BE2C (cell line): ENCODE results near the gene MAGI2.
"Not testable (repeated sequence)": the region's sequence is repeated elsewhere in the genome, so short reads cannot be mapped to it uniquely, and the experiment has no call there.

Experiments
- DNase-seq: peaks from one replicate; pipeline ENCODE4 v3.0.0-alpha.2; 2020
- H3K27me3 ChIP-seq: fragments of 250-450 bp; sonication (Bioruptor Pico); 2 replicates; pipeline ENCODE4 v1.5.1; 2020; ENCODE audit warnings: mild to moderate bottlenecking
- H3K36me3 ChIP-seq: fragments of 250-450 bp; sonication (Bioruptor Pico); 2 replicates; pipeline ENCODE4 v1.5.1; 2020; ENCODE audit warnings: mild to moderate bottlenecking
- H3K4me1 ChIP-seq: fragments of 250-450 bp; sonication (Bioruptor Pico); 2 replicates; pipeline ENCODE4 v1.5.1; 2020
- H3K4me3 ChIP-seq: 2 replicates; pipeline ENCODE4 v1.5.1; 2011; ENCODE audit warnings: low read depth, low read length
- H3K9me3 ChIP-seq: fragments of 250-450 bp; sonication (Bioruptor Pico); 2 replicates; pipeline ENCODE4 v1.5.1; 2020
- TF ChIP-seq, protein P1 (sequence below): IDR thresholded peaks from 2 replicates; pipeline ENCODE4 v1.5.1; 2012; ENCODE audit warnings: mild to moderate bottlenecking, low read depth, low read length

Gene MAGI2

DNA sequence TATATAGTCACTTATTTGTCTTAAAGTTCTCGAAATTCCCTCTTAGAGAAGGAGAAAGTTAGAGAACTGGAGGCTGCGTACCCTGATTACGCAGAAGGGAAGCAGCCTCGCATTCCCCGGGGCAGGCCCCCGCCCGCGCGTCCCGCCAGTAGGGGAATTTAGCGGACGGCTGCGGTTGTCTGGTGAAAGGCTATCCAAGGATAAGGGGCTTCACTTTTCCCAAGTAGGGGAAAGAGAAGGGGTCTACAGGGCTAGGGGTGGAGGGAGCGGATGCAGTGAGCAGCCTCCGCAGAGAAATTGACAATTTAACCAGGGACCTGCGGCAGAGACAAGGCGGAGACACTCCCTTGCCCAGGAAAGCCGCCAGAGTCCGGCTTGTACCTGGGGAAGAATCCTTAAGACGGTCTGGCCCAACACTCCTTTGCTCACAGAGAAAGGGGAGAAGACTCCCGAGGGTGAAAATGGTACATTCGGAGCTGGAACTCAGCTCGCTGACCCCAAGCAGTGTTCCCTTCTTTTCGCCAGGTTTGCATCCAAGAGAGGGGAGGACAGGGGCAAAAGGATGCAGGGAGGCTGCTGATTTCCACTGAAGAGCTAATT, 994 bp upstream of the MAGI2 start:
- no peaks in the 10 kb centered on the region for H3K9me3 ChIP-seq
- no peaks in the 10 kb centered on the region for H3K36me3 ChIP-seq
- H3K4me3 ChIP-seq, result peak overlapping the region; percentile 91
- no peaks in the 10 kb centered on the region for H3K27me3 ChIP-seq
- DNase-seq, result peak; percentile 25
- no peaks in the 10 kb centered on the region for H3K4me1 ChIP-seq
- TF ChIP-seq, protein P1, sequence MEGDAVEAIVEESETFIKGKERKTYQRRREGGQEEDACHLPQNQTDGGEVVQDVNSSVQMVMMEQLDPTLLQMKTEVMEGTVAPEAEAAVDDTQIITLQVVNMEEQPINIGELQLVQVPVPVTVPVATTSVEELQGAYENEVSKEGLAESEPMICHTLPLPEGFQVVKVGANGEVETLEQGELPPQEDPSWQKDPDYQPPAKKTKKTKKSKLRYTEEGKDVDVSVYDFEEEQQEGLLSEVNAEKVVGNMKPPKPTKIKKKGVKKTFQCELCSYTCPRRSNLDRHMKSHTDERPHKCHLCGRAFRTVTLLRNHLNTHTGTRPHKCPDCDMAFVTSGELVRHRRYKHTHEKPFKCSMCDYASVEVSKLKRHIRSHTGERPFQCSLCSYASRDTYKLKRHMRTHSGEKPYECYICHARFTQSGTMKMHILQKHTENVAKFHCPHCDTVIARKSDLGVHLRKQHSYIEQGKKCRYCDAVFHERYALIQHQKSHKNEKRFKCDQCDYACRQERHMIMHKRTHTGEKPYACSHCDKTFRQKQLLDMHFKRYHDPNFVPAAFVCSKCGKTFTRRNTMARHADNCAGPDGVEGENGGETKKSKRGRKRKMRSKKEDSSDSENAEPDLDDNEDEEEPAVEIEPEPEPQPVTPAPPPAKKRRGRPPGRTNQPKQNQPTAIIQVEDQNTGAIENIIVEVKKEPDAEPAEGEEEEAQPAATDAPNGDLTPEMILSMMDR, result no peak

DNA sequence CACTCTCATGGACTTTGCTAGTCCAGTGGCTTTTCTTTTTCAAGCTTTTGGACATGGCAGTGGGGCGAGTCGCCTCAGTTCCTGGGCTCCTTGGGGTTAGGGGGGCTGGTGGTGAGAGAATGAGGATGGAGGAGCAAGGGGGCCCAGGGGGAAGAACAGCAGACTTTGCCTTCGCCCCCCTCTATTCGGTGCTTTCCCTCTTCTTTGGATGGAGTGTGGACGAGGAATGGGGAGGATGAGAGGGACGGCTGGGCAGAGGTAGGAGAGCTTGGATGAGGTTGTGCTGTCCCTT, 255 bp downstream of the MAGI2 start:
- Histone ChIP-seq H3K4me3 (peak overlapping the region; percentile 91), H3K9me3 (no peaks in the 10 kb centered on the region), H3K27me3 (no peaks in the 10 kb centered on the region), H3K36me3 (no peaks in the 10 kb centered on the region), H3K4me1 (no peaks in the 10 kb centered on the region)
- DNase-seq, result no peak
- TF ChIP-seq, protein P1, result no peak

DNA sequence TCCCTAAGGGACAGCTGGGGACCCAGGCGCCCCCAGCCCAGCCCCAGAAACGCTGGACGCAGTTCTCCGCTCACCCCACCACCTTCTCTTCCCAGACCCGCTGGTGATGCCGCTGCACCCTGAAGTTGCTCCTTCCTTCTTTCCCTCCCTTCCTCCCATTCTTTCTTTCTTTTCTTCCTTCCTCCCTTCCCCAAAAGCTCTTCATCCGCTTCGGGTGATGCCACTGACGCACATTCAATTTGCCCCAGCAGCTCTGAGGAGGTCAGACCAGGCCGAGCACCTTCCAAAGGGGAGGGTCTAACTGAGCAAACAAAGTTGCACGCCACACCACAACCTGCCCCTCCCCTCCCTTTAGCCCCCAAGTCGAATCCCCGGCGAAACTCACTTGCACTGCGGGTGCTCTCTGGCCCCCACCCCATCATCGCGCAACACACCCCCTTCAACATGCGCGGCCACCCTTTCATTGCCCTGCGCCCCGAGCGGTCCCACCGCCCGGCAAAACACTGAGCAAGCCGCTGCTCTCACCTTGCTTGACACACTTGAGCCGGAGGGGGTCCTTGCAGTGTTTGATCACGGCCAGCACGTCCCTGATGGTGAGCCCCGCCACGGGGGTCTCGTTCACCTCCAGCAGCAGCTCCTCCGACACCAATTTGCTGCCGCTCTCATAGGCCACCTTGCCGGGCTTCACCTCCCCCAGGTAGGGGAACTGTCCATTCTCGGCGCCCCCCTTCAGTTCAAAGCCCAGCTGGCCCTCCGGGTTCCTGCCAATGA, 787 bp downstream of the MAGI2 start:
- no peaks in the 10 kb centered on the region for H3K36me3 ChIP-seq
- H3K4me1 ChIP-seq, result no peaks in the 10 kb centered on the region
- TF ChIP-seq, protein P1, result 0 out of 2 replicates have a peak, but pooled peaks have one; percentile 1
- no peaks in the 10 kb centered on the region for H3K9me3 ChIP-seq
- no peaks in the 10 kb centered on the region for H3K27me3 ChIP-seq
- H3K4me3 ChIP-seq, result peak overlapping the region; percentile 91
- peak; percentile 40 for DNase-seq

DNA sequence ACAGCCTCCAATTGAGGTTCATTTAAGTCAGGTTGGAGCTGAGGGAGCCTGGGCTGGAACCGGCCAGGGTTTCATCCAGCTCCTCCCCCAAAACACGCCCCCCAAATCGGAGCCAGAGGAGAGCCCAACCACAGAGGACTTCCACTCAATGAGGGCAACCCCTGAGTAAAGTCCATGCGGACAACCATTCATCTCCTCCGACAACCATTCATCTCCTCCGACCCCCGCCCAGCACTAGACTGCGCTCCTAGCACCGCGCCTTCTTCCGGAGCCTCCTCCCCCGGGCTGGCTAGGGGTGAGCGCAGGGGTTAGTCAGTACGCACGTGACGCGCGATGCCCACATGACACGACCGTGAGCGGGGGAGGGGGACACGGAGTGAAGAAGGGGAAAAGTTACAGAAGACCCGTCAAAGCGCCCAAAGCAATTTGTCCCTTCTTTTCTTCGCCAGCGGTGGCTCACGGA, 1.4 kb downstream of the MAGI2 start:
- Histone ChIP-seq H3K27me3 (no peaks in the 10 kb centered on the region), H3K4me3 (peak overlapping the region; percentile 91)
- peak; percentile 90 for DNase-seq

DNA sequence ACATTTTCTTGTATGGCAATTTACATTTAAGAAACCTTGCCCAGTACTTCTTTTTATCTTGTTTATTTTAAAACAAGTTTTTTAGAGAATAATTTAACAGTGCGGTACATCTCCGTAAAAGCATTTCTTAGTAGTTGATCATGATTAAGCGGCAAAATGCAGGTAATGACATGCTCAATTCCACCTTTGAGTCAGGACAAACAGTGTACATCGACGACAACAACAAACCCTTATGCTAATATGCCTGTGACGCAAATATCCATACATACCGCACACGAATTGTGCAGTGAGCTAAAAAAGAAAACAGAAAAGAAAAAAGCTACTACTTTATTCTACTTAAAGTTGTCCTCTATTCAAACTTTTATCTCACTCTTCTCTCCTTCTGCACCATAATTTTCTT, 1.9 kb downstream of the MAGI2 start:
- Histone ChIP-seq H3K4me3 (peak overlapping the region; percentile 91), H3K27me3 (no peaks in the 10 kb centered on the region)
- TF ChIP-seq, protein P1, result no peak

More for the DNA sequence above, 1.4 kb downstream of the MAGI2 start:
- no peaks in the 10 kb centered on the region for H3K36me3 ChIP-seq
- no peaks in the 10 kb centered on the region for H3K4me1 ChIP-seq
- no peaks in the 10 kb centered on the region for H3K9me3 ChIP-seq
- TF ChIP-seq, protein P1, result no peak

DNA sequence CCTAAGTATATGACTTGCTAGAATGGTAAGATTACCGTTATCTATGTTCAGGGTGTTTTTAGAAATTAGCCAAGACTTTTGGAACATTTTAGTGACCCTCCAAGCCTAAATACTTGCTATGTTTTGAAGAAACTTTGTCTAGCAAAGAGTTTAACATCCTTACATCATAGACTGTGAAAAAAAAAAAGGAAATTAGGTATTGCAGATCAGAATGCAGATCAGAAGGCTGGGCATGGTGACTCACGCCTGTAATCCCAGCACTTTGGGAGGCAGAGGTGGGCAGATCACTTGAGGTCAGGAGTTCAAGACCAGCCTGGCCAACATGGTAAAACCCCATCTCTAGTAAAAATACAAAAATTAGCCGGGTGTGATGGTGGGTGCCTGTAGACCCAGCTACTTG, 10.7 kb downstream of the MAGI2 start:
- H3K36me3 ChIP-seq, H3K4me1 ChIP-seq, H3K9me3 ChIP-seq, DNase-seq, H3K4me3 ChIP-seq, H3K27me3 ChIP-seq: not testable (repeated sequence)

More for the DNA sequence above, 1.9 kb downstream of the MAGI2 start:
- Histone ChIP-seq H3K9me3 (no peaks in the 10 kb centered on the region), H3K36me3 (no peaks in the 10 kb centered on the region), H3K4me1 (no peaks in the 10 kb centered on the region)
- DNase-seq, result no peak
